Measurements from ENCODE around the gene RAMP3. TPM values are rescaled to one million over a fixed set of nuclear protein-coding genes. Genes with fewer than 3 reads are reported as not detected.
"Not testable (repeated sequence)": the region's sequence is repeated elsewhere in the genome, so short reads cannot be mapped to it uniquely, and the experiment has no call there.

Gene RAMP3
- total RNA-seq, 1 donor from 2014 or later, result not detected

DNA sequence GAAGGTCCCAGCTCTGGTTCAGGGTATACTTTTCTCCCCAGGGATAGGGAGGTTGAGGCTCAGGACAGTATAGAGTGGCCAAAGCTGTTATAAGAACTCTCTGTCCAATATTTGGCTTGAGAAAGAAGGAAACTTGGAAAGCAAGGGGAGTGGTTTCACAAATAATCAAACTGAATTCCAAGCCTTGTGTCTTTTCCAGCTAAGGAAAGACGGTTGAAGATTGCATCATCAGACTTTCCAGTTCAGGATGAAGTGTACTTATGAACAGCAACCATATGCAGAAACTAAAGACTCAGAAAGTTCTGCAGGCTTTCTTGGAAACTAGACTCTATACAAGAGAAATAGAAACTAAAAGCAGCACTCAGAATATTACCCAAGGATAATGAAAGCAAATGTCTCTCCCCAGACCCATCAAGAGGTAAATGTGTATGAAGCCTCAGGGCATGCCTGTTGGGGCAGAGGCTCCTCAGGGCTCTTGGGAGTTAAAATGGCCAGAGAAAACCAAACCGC, 46.4 kb downstream of the RAMP3 start:
- no peak overlapping the region for H3K4me3 Mint-ChIP-seq (ENCODE audit: unreplicated experiment)
- H3K27ac Mint-ChIP-seq (ENCODE audit: unreplicated experiment), result peak overlapping the region; percentile 39
- H3K36me3 Mint-ChIP-seq (ENCODE audit: low read depth), result no peaks in the 10 kb centered on the region
- DNase-seq (ENCODE audit: low spot score), result no peak
- peaks cover 14% of the 10 kb centered on the region for H3K4me1 Mint-ChIP-seq (ENCODE audit: low read depth)
- H3K9me3 Mint-ChIP-seq (ENCODE audit: low read depth), result no peaks in the 10 kb centered on the region
- TF ChIP-seq, protein P1, sequence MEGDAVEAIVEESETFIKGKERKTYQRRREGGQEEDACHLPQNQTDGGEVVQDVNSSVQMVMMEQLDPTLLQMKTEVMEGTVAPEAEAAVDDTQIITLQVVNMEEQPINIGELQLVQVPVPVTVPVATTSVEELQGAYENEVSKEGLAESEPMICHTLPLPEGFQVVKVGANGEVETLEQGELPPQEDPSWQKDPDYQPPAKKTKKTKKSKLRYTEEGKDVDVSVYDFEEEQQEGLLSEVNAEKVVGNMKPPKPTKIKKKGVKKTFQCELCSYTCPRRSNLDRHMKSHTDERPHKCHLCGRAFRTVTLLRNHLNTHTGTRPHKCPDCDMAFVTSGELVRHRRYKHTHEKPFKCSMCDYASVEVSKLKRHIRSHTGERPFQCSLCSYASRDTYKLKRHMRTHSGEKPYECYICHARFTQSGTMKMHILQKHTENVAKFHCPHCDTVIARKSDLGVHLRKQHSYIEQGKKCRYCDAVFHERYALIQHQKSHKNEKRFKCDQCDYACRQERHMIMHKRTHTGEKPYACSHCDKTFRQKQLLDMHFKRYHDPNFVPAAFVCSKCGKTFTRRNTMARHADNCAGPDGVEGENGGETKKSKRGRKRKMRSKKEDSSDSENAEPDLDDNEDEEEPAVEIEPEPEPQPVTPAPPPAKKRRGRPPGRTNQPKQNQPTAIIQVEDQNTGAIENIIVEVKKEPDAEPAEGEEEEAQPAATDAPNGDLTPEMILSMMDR (IDR thresholded peaks at IDR 0.05), result no peak
- peaks cover 47% of the 10 kb centered on the region for H3K27me3 Mint-ChIP-seq (ENCODE audit: low read depth)

DNA sequence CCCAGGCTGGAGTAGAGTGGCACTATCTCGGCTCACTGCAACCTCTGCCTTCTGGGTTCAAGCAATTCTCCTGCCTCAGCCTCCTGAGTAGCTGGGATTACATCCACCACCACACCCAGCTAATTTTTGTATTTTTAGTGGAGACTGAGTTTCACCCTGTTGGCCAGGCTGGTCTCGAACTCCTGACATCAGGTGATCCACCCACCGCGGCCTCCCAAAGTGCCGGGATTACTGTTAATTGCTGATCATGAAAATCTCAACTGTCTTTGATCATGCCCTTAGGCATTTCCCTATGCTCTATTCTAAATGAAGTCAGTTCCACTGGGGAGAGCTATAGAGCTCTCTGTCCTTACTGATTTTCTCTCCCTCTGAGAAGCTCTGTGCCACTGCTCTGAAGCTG, 48.7 kb downstream of the RAMP3 start:
- Mint-ChIP-seq H3K4me1 (ENCODE audit: low read depth) (peaks cover 14% of the 10 kb centered on the region), H3K27me3 (ENCODE audit: low read depth) (peaks cover 45% of the 10 kb centered on the region)
- H3K36me3 Mint-ChIP-seq (ENCODE audit: low read depth); H3K4me3 Mint-ChIP-seq (ENCODE audit: unreplicated experiment); H3K9me3 Mint-ChIP-seq (ENCODE audit: low read depth); H3K27ac Mint-ChIP-seq (ENCODE audit: unreplicated experiment); DNase-seq (ENCODE audit: low spot score): not testable (repeated sequence)

DNA sequence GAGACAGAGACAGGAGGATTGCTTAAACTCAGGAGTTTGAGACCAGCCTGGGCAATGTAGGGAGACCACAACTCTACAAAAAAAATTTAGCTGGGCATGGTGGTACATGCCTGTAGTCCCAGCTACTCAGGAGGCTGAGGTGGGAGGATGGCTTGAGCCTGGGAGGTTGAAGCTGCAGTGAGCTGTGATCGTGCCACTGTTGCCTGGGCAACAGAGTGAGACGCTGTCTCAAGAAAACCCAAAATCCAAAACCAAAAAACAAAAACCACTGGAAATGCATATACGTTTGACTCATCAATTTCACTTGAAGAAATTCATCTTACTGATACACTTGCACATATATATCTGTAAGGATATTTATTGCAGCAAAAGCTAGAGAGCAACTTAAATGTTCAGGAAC, 52.3 kb downstream of the RAMP3 start:
- peaks cover 68% of the 10 kb centered on the region for H3K27me3 Mint-ChIP-seq (ENCODE audit: low read depth)
- not testable (repeated sequence) for H3K4me3 Mint-ChIP-seq (ENCODE audit: unreplicated experiment); H3K4me1 Mint-ChIP-seq (ENCODE audit: low read depth); H3K36me3 Mint-ChIP-seq (ENCODE audit: low read depth); H3K9me3 Mint-ChIP-seq (ENCODE audit: low read depth); DNase-seq (ENCODE audit: low spot score); H3K27ac Mint-ChIP-seq (ENCODE audit: unreplicated experiment)

DNA sequence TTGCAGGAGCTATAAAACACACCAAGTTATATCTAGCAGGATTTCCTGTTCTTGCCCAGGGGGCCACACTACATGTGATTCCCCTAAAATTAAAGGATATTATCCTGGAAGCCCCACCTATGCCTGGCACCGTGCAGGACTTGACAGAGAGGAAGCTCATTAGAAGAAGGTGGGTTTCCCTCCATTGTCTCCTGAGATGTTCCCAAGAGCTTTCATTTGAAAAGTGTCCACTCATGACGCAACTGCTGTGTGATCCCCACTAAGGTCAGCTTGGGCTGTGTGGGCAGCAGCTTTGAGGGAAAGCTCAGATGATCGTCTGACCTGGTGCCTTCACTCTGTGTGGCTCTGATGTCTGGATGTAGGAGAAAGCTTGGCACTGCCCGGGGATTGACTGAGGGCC, 53.5 kb downstream of the RAMP3 start:
- Mint-ChIP-seq H3K4me3 (ENCODE audit: unreplicated experiment) (no peak overlapping the region), H3K4me1 (ENCODE audit: low read depth) (no peaks in the 10 kb centered on the region), H3K27me3 (ENCODE audit: low read depth) (peaks cover 73% of the 10 kb centered on the region), H3K9me3 (ENCODE audit: low read depth) (no peaks in the 10 kb centered on the region), H3K27ac (ENCODE audit: unreplicated experiment) (no peak overlapping the region), H3K36me3 (ENCODE audit: low read depth) (no peaks in the 10 kb centered on the region)
- DNase-seq (ENCODE audit: low spot score), result no peak
- TF ChIP-seq, protein P1 (IDR thresholded peaks at IDR 0.05), result no peak

DNA sequence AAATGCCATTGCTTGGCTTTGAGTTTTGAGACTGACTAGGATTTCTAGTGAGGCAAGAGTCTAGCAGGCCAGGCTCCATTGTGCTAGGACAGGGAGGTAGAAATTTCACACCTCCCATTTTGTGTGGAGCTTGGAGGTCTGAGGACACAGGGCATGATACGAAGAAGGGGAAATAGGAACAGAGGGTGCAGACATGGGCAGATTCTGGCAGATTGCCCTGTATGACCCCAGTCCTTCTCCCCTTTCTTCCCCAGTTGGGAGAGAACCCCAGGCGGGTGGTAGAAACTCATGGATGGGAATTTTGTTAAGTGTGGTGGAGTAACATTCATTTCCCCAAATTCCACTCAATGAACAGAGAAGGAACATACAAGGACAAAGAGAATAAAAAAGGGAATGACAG, 54.4 kb downstream of the RAMP3 start:
- Mint-ChIP-seq H3K9me3 (ENCODE audit: low read depth) (no peaks in the 10 kb centered on the region), H3K27me3 (ENCODE audit: low read depth) (peaks cover 72% of the 10 kb centered on the region), H3K27ac (ENCODE audit: unreplicated experiment) (no peak overlapping the region), H3K4me1 (ENCODE audit: low read depth) (no peaks in the 10 kb centered on the region), H3K36me3 (ENCODE audit: low read depth) (no peaks in the 10 kb centered on the region), H3K4me3 (ENCODE audit: unreplicated experiment) (no peak overlapping the region)
- DNase-seq (ENCODE audit: low spot score), result no peak
- TF ChIP-seq, protein P1 (IDR thresholded peaks at IDR 0.05), result no peak

DNA sequence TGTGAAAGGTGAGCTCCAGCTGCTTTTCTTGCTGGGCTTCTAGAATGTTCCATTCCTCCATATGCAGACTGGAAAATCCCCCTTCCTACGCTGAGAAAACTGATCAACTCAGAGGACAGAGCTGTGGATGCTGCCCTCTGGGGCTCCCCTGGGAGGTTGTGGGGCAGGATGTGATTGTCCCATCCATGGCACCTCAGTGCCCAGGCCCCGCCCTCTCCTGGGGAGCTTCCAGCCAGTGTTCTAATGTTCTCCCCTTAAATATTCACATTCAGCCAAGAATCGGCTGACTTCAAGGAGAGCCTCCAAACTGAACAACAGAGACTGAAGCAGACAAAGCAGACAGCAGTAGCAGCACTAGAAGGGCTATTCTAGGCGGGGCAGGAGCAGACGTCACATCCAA, 55.0 kb downstream of the RAMP3 start:
- Mint-ChIP-seq H3K4me1 (ENCODE audit: low read depth) (no peaks in the 10 kb centered on the region), H3K27ac (ENCODE audit: unreplicated experiment) (no peak overlapping the region), H3K9me3 (ENCODE audit: low read depth) (no peaks in the 10 kb centered on the region), H3K36me3 (ENCODE audit: low read depth) (no peaks in the 10 kb centered on the region), H3K27me3 (ENCODE audit: low read depth) (peaks cover 70% of the 10 kb centered on the region), H3K4me3 (ENCODE audit: unreplicated experiment) (no peak overlapping the region)
- DNase-seq (ENCODE audit: low spot score), result no peak
- TF ChIP-seq, protein P1 (IDR thresholded peaks at IDR 0.05), result no peak

Measured in chondrocyte (in vitro differentiated cells).